Smooth muscle cell (in vitro differentiated cells): ENCODE results near the gene UQCRC2. TPM values are rescaled to one million over a fixed set of nuclear protein-coding genes. Genes with fewer than 3 reads are reported as not detected.

ENCODE experiments used
- DNase-seq: peaks from one replicate; lab custom pipeline; 2025; ENCODE audit not compliant: unreplicated experiment; lab: John Stamatoyannopoulos, UW
- H2AFZ ChIP-seq: fragments of 200-600 bp; sonication (generic); 2 replicates; pipeline ENCODE4 v1.6.0; 2016; ENCODE audit warnings: antibody characterized with exemption, low read depth, mild to moderate bottlenecking
- H3F3A ChIP-seq: fragments of 200-600 bp; sonication (generic); 2 replicates; pipeline ENCODE4 v1.6.0; 2017; ENCODE audit warnings: antibody characterized with exemption, low read depth
- H3K27ac ChIP-seq: fragments of 200-600 bp; sonication (generic); 2 replicates; pipeline ENCODE4 v1.5.1; 2016; ENCODE audit warnings: low read depth, mild to moderate bottlenecking
- H3K27me3 ChIP-seq: fragments of 200-600 bp; sonication (generic); 2 replicates; pipeline ENCODE4 v1.6.1; 2016; ENCODE audit warnings: low read depth, mild to moderate bottlenecking
- H3K36me3 ChIP-seq: fragments of 200-600 bp; sonication (generic); 2 replicates; pipeline ENCODE4 v1.5.1; 2016; ENCODE audit warnings: low read depth
- H3K4me1 ChIP-seq: fragments of 200-600 bp; sonication (generic); 2 replicates; pipeline ENCODE4 v1.5.1; 2016; ENCODE audit warnings: low read depth
- H3K4me2 ChIP-seq: fragments of 200-600 bp; sonication (generic); 2 replicates; pipeline ENCODE4 v1.6.0; 2016; ENCODE audit warnings: mild to moderate bottlenecking
- H3K4me3 ChIP-seq: fragments of 200-600 bp; sonication (generic); 2 replicates; pipeline ENCODE4 v1.5.1; 2016; ENCODE audit warnings: mild to moderate bottlenecking
- H3K79me2 ChIP-seq: fragments of 200-600 bp; sonication (generic); 2 replicates; pipeline ENCODE4 v1.6.0; 2016; ENCODE audit warnings: low read depth, mild to moderate bottlenecking
- H3K9ac ChIP-seq: fragments of 200-600 bp; sonication (generic); 2 replicates; pipeline ENCODE4 v1.6.0; 2016; ENCODE audit warnings: low read depth
- H3K9me3 ChIP-seq: fragments of 200-600 bp; sonication (generic); replicated peaks from 2 replicates; pipeline ENCODE4 v1.5.1; 2016; ENCODE audit warnings: low read depth
- H4K20me1 ChIP-seq: fragments of 200-600 bp; sonication (generic); 2 replicates; pipeline ENCODE4 v1.6.0; 2016; ENCODE audit warnings: low read depth
- CTCF ChIP-seq: fragments of 200-600 bp; sonication (generic); IDR thresholded peaks from 2 replicates; pipeline ENCODE4 v1.5.1; 2017; ENCODE audit warnings: borderline replicate concordance, mild to moderate bottlenecking, antibody characterized with exemption; ENCODE audit not compliant: insufficient read depth, poor library complexity, severe bottlenecking
- WGBS: methylation state at CpG from one replicate; pipeline ENCODE4 v1.1.7; 2016; ENCODE audit warnings: low lambda C conversion rate; 5-methylcytosine and 5-hydroxymethylcytosine counted together
- polyA plus RNA-seq: library from polyadenylated mRNA; unstranded; fragments of >200 nt; fragmentation: Nextera tagmentation; extraction: Ambion mirVana; gene quantifications from 2 replicates; pipeline ENCODE4 v1.2.1, GENCODE V29; 2016
- total RNA-seq: library from RNA; depleted of rRNA; stranded (reverse); fragments of >200 nt; gene quantifications from 2 replicates; pipeline ENCODE4 v1.2.3, GENCODE V29; 2014

UQCRC2 gene
- total and polyA plus RNA-seq, 2 experiments from 2014 or later: 103 to 115 TPM

GRCh38 chr16:22027633-22028032 is 74.5 kb downstream of the UQCRC2 start:
- H3K36me3 ChIP-seq: no peaks in the 10 kb centered on the region
- no peaks in the 10 kb centered on the region for H3K27me3 ChIP-seq
- H3K27ac ChIP-seq: no peak overlapping the region
- no peak overlapping the region for H3K9ac ChIP-seq
- H3F3A ChIP-seq: no peaks in the 10 kb centered on the region
- no peak overlapping the region for H3K4me3 ChIP-seq
- 86% methylated on average over 2 of the region's 2 CpGs for WGBS
- no peak overlapping the region for H3K4me2 ChIP-seq
- H3K4me1 ChIP-seq: peaks cover 7% of the 10 kb centered on the region
- no peak overlapping the region for H2AFZ ChIP-seq
- H3K9me3 ChIP-seq: no peaks in the 10 kb centered on the region
- no peak for TF ChIP-seq CTCF
- no peak for DNase-seq
- H3K79me2 ChIP-seq: peaks cover 51% of the 10 kb centered on the region
- peaks cover 92% of the 10 kb centered on the region for H4K20me1 ChIP-seq

- Histone ChIP-seq H3K27ac (no peak overlapping the region), H3K9ac (no peak overlapping the region), H3F3A (no peaks in the 10 kb centered on the region), H3K27me3 (no peaks in the 10 kb centered on the region), H3K9me3 (no peaks in the 10 kb centered on the region), H3K4me3 (no peak overlapping the region), H3K36me3 (no peaks in the 10 kb centered on the region), H4K20me1 (peaks cover 85% of the 10 kb centered on the region), H2AFZ (no peak overlapping the region), H3K79me2 (peaks cover 45% of the 10 kb centered on the region), H3K4me1 (peaks cover 7% of the 10 kb centered on the region), H3K4me2 (no peak overlapping the region)
- 97% methylated on average over 4 of the region's 4 CpGs for whole genome bisulfite sequencing
- no peak for TF ChIP-seq CTCF
- no peak for DNase-seq
Observed at GRCh38 chr16:22029632-22030031, 76.5 kb downstream of the UQCRC2 start.

GRCh38 chr16:22030087-22030812 is 77.1 kb downstream of the UQCRC2 start:
- WGBS: 96% methylated on average over 6 of the region's 6 CpGs
- no peak for TF ChIP-seq CTCF
- peaks cover 7% of the 10 kb centered on the region for H3K4me1 ChIP-seq
- H4K20me1 ChIP-seq: peaks cover 85% of the 10 kb centered on the region
- no peak overlapping the region for H3K9ac ChIP-seq
- no peaks in the 10 kb centered on the region for H3F3A ChIP-seq
- DNase-seq: no peak
- H3K27me3 ChIP-seq: no peaks in the 10 kb centered on the region
- peaks cover 39% of the 10 kb centered on the region for H3K79me2 ChIP-seq
- no peaks in the 10 kb centered on the region for H3K9me3 ChIP-seq
- H3K4me2 ChIP-seq: no peak overlapping the region
- no peak overlapping the region for H2AFZ ChIP-seq
- no peaks in the 10 kb centered on the region for H3K36me3 ChIP-seq
- no peak overlapping the region for H3K4me3 ChIP-seq
- H3K27ac ChIP-seq: no peak overlapping the region
